H1 (cell line): ENCODE results near the gene PHACTR1. TPM values are rescaled to one million over a fixed set of nuclear protein-coding genes. Genes with fewer than 3 reads are reported as not detected.
A peak's percentile ranks its signal among the peaks of the same experiment; 100 is the strongest.

ENCODE experiments used
- CBX5 ChIP-seq: fragments of 300-800, 300-1000 bp; sonication (generic); IDR thresholded peaks from 2 replicates; pipeline ENCODE4 v1.7.1; 2016; ENCODE audit warnings: antibody characterized with exemption, low read length, low read depth
- HDAC6 ChIP-seq: IDR thresholded peaks from one replicate; pipeline ENCODE4 v1.7.1; 2012; ENCODE audit warnings: low read depth, mild to moderate bottlenecking, inconsistent platforms, low read length, moderate library complexity
- KDM5A ChIP-seq: fragments of 200-600 bp; IDR thresholded peaks from 2 replicates; pipeline ENCODE4 v1.7.1; 2012; ENCODE audit warnings: mild to moderate bottlenecking, low read length, inconsistent platforms, mixed read lengths
- RBBP5 ChIP-seq: IDR thresholded peaks from 2 replicates; pipeline ENCODE4 v1.7.1; 2012; ENCODE audit warnings: low read depth, mild to moderate bottlenecking, inconsistent platforms, low read length, moderate library complexity, borderline replicate concordance
- RXRA ChIP-seq: IDR thresholded peaks from 2 replicates; pipeline ENCODE4 v1.6.1; 2011; ENCODE audit warnings: low read depth, mild to moderate bottlenecking, low read length, moderate library complexity; ENCODE audit not compliant: insufficient read depth
- TAF1 ChIP-seq: IDR thresholded peaks from 2 replicates; pipeline ENCODE4 v1.6.1; 2011; ENCODE audit warnings: mild to moderate bottlenecking, low read depth, low read length
- polyA plus RNA-seq, 7 experiments: library from polyadenylated mRNA; depleted of rRNA in 3 of 7; stranded (reverse) in 5 of 7; unstranded in 2 of 7; fragments of >200 nt in 5 of 7; fragments of 200-250 nt in 2 of 7; gene quantifications; 1 replicate in 5 of 7; 2 replicates in 1 of 7; 4 replicates in 1 of 7; pipeline versions ENCODE4 v1.2.1 to v1.2.3, GENCODE V29; 2011 to 2013; ENCODE audit warnings: missing spikeins in 2 of 7, mixed read lengths in 2 of 7
- total RNA-seq: library from RNA; stranded (reverse); fragmentation: NEBNext Ultra II Directional; extraction: Animal tissue kit (Norgen Biotek cat#: 25700); gene quantifications from 2 replicates; pipeline ENCODE4 v1.2.1, GENCODE V29; 2021

The PHACTR1 gene
- total and polyA plus RNA-seq, 2 of the 8 experiments (the other 6 are each of a cell fraction or from before 2014, with no cell fraction given), result 3.9 to 17.1 TPM

DNA sequence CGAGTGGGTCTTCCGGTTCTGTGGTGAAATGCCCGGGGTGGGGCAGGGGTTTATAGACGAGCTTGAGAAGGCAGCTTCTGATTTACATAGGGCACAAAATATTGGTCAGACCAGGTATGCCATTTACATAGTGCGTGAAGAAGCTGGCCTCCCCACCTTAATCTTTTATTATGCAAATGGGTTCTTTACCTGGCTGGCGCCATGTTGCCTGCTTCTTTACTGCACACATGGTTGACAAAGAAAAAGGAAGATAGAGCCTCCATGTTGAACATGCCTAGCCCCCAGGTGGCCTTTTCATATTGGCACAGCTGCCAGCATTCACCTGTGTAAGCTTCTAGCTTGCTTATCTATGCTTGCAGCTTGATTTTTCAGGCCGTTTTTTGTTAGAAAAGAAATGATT, 276.2 kb downstream of the PHACTR1 start (continued):
- TF ChIP-seq TAF1 (0 out of 2 replicates have a peak, but pooled peaks have one; percentile 24), RXRA (no peak), KDM5A (no peak), RBBP5 (no peak), CBX5 (no peak), HDAC6 (no peak)
